DND-41 (cell line): Measurements from ENCODE around the gene DOCK8.

ENCODE experiments used
- ATAC-seq: fragments of 200-7000 bp; cut with Tn5 transposase; 3 replicates; pipeline ENCODE4 v1.9.1; 2021; ENCODE audit warnings: low read depth; ENCODE audit not compliant: insufficient read depth
- DNase-seq: peaks from one replicate; pipeline ENCODE4 v3.0.0-alpha.2; 2020
- H2AFZ ChIP-seq: 2 replicates; pipeline ENCODE4 v1.6.0; 2012; ENCODE audit warnings: low read depth, low read length
- H3K27ac ChIP-seq: 2 replicates; pipeline ENCODE4 v1.5.1; 2012; ENCODE audit warnings: low read length, inconsistent platforms
- H3K27me3 ChIP-seq: fragments of 200-600 bp; sonication (generic); 2 replicates; pipeline ENCODE4 v1.6.0; 2012; ENCODE audit warnings: low read length, mild to moderate bottlenecking, inconsistent platforms; ENCODE audit not compliant: insufficient read depth, poor library complexity
- H3K36me3 ChIP-seq: 2 replicates; pipeline ENCODE4 v1.5.1; 2012; ENCODE audit warnings: low read length, inconsistent platforms; ENCODE audit not compliant: insufficient read depth
- H3K4me1 ChIP-seq: 2 replicates; pipeline ENCODE4 v1.5.1; 2012; ENCODE audit warnings: mild to moderate bottlenecking, low read length; ENCODE audit not compliant: insufficient read depth
- H3K4me2 ChIP-seq: 2 replicates; pipeline ENCODE4 v1.6.0; 2012; ENCODE audit warnings: mild to moderate bottlenecking, moderate library complexity, low read length, inconsistent platforms; ENCODE audit not compliant: insufficient read depth
- H3K4me3 ChIP-seq, 2 experiments: fragments of 200-600 bp in 1 of 2; shearing (Covaris generic) in 1 of 2; 2 replicates each; pipeline ENCODE4 v1.5.1; 2012 to 2016; ENCODE audit warnings: inconsistent platforms in 2 of 2, low read length in 2 of 2, mild to moderate bottlenecking in 2 of 2, low read depth in 1 of 2, moderate library complexity in 1 of 2
- H3K79me2 ChIP-seq: 2 replicates; pipeline ENCODE4 v1.6.0; 2012; ENCODE audit warnings: low read length, inconsistent platforms; ENCODE audit not compliant: insufficient read depth
- H3K9ac ChIP-seq: 2 replicates; pipeline ENCODE4 v1.6.0; 2012; ENCODE audit warnings: low read depth, mild to moderate bottlenecking, inconsistent platforms, low read length, moderate library complexity
- H3K9me3 ChIP-seq: 2 replicates; pipeline ENCODE4 v1.5.1; 2012; ENCODE audit warnings: low read length, moderate library complexity, mild to moderate bottlenecking, inconsistent platforms; ENCODE audit not compliant: insufficient read depth, severe bottlenecking
- H4K20me1 ChIP-seq: 2 replicates; pipeline ENCODE4 v1.6.0; 2012; ENCODE audit warnings: low read length; ENCODE audit not compliant: insufficient read depth
- CTCF ChIP-seq: IDR thresholded peaks from 2 replicates; pipeline ENCODE4 v1.5.1; 2012; ENCODE audit warnings: borderline replicate concordance, low read length, moderate library complexity, mild to moderate bottlenecking; ENCODE audit not compliant: poor library complexity, severe bottlenecking; ENCODE audit errors: extremely low read depth
- EZH2 ChIP-seq: IDR thresholded peaks from 3 replicates; pipeline ENCODE4 v1.6.1; 2012; ENCODE audit warnings: borderline replicate concordance, low read depth, mild to moderate bottlenecking, moderate library complexity, low read length, inconsistent platforms; ENCODE audit not compliant: severe bottlenecking

DOCK8 gene

DNA sequence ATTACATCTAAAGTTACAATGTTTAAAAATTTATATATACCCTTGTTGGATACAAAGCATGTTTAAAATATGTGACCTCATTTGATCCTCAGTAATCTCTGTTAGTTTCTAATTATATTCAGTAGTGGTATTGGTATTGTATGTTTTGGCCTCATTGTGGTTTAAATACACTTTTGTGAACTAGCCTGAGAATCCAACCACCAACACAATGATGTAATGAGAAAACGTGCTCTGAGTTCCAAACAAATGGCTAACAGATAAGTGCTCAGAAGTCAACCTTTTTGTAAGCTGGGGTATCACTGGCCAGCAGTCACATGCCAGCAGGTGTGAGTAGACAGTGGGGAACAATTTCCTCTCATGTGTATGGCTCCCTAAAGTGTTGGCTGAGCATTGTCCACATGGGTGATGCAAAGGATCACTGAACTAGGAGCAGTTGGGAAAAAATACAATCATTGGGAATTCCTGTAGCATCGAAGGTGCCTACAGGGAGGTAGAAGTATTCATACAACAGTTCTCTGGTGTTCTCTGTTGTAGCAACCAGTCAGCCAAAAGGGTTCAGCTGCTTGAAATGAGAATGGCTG is 56.1 kb downstream of the DOCK8 start:
- Histone ChIP-seq H3K9me3 (no peaks in the 10 kb centered on the region), H3K4me3 (no peak overlapping the region), H3K4me2 (no peak overlapping the region), H3K9ac (no peak overlapping the region), H2AFZ (peak overlapping the region; percentile 17; the same call in 1 of the 2 replicates), H3K27me3 (no peaks in the 10 kb centered on the region), H3K4me1 (peaks cover 31% of the 10 kb centered on the region), H3K27ac (no peak overlapping the region), H4K20me1 (no peaks in the 10 kb centered on the region), H3K79me2 (peaks cover 28% of the 10 kb centered on the region), H3K36me3 (no peaks in the 10 kb centered on the region)
- DNase-seq (no peak), ATAC-seq (no peak)
- TF ChIP-seq CTCF, result no peak
- TF ChIP-seq EZH2, result no peak

GRCh38 chr9:272251-273213 is 57.9 kb downstream of the DOCK8 start:
- TF ChIP-seq CTCF, result no peak
- TF ChIP-seq EZH2, result no peak
- H3K27ac ChIP-seq, result peak overlapping the region; percentile 96
- ATAC-seq (peak; percentile 88), DNase-seq (peak; percentile 79)
- H3K4me1 ChIP-seq, result peaks cover 49% of the 10 kb centered on the region
- H4K20me1 ChIP-seq, result no peaks in the 10 kb centered on the region
- H3K36me3 ChIP-seq, result peaks cover 12% of the 10 kb centered on the region
- H3K9ac ChIP-seq, result peak overlapping the region; percentile 80
- peaks cover 45% of the 10 kb centered on the region for H3K79me2 ChIP-seq
- peak overlapping the region; percentile 78 for H3K4me2 ChIP-seq
- H2AFZ ChIP-seq, result peak overlapping the region; percentile 81
- peak overlapping the region; percentile 48 to 62; a peak in 3 of 4 replicates for H3K4me3 ChIP-seq
- no peaks in the 10 kb centered on the region for H3K27me3 ChIP-seq
- no peaks in the 10 kb centered on the region for H3K9me3 ChIP-seq

DNA sequence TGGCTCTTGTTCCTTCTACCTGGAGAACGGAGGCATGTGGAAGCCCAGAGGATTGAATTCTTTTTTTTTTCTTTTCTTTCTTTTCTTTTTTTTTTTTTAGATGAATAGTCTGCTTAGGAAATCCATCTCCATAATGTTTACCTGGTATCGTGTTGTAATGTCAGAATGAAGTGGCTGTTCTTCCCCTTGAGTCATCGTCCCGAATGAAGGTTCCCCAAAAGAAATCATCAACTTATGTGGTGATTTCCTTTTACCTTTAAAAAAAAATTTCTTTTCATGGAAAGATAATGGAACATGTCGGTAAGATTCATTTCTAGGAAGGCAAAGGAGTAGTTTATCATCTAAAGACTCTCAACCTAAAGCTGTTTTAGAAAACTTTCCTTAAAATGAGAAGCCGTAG is 59.7 kb downstream of the DOCK8 start:
- Histone ChIP-seq H3K36me3 (peaks cover 25% of the 10 kb centered on the region), H3K4me3 (peak overlapping the region; percentile 48 to 62; a peak in 3 of 4 replicates), H3K79me2 (peaks cover 63% of the 10 kb centered on the region), H3K4me2 (peak overlapping the region; percentile 78), H4K20me1 (0 out of 2 replicates have a peak, but pooled peaks cover 3% of the 10 kb centered on the region), H3K9me3 (no peaks in the 10 kb centered on the region), H3K27me3 (no peaks in the 10 kb centered on the region), H3K9ac (peak overlapping the region; percentile 80), H3K4me1 (peaks cover 66% of the 10 kb centered on the region), H3K27ac (peak overlapping the region; percentile 96), H2AFZ (0 out of 2 replicates have a peak overlapping the region, but pooled peaks have one; percentile 81)
- TF ChIP-seq CTCF (no peak), EZH2 (no peak)
- ATAC-seq (no peak), DNase-seq (no peak)
